CD4-positive, alpha-beta memory T cell (primary cell): ENCODE results near the gene HMGCR. TPM values are rescaled to one million over a fixed set of nuclear protein-coding genes. Genes with fewer than 3 reads are reported as not detected.

Experiments
- CTCF ChIA-PET: fragments of 350-600 bp; sonication (Branson Sonifier 250); formaldehyde crosslinking; loops from one replicate; lab custom pipeline; 2021; ENCODE audit warnings: inconsistent platforms; ENCODE audit not compliant: partially characterized antibody; lab: Charles Lee
- POLR2A ChIA-PET: fragments of 350-600 bp; sonication (Branson Sonifier 250); formaldehyde crosslinking; loops from one replicate; lab custom pipeline; 2021; ENCODE audit not compliant: partially characterized antibody; lab: Charles Lee
- DNase-seq, 5 donors: peaks; one replicate each; pipeline versions ENCODE4 v3.0.0 to v3.0.0-alpha.2; 2020 to 2022; ENCODE audit warnings: mixed read lengths in 1 of 5
- H3K27ac ChIP-seq: one replicate; pipeline ENCODE4 v1.7.0; 2013; ENCODE audit warnings: low read depth, low read length
- H3K27me3 ChIP-seq: 2 replicates; pipeline ENCODE4 v1.7.0; 2013; ENCODE audit warnings: mild to moderate bottlenecking, low read length, moderate library complexity; ENCODE audit not compliant: insufficient read depth
- H3K36me3 ChIP-seq: 2 replicates; pipeline ENCODE4 v1.7.0; 2013; ENCODE audit warnings: mild to moderate bottlenecking, low read length, moderate library complexity; ENCODE audit not compliant: insufficient read depth
- H3K4me1 ChIP-seq: 2 replicates; pipeline ENCODE4 v1.7.0; 2013; ENCODE audit warnings: mild to moderate bottlenecking, low read length, moderate library complexity; ENCODE audit not compliant: insufficient read depth
- H3K4me3 ChIP-seq, 2 donors: one replicate each; pipeline ENCODE4 v1.7.0; 2013; ENCODE audit warnings: low read length in 2 of 2, mild to moderate bottlenecking in 1 of 2
- H3K9me3 ChIP-seq, 2 donors: one replicate each; pipeline ENCODE4 v1.7.0; 2013; ENCODE audit warnings: low read length in 2 of 2, control low read depth in 1 of 2; ENCODE audit not compliant: control insufficient read depth in 1 of 2
- H3K27ac Mint-ChIP-seq, 7 donors: one replicate each; pipeline ENCODE4 v1.8.0; 2020 to 2021; ENCODE audit warnings: mixed read lengths in 7 of 7, mild to moderate bottlenecking in 6 of 7, inconsistent platforms in 3 of 7, moderate library complexity in 3 of 7
- H3K27me3 Mint-ChIP-seq, 2 donors: one replicate each; pipeline ENCODE4 v1.8.0; 2020 to 2021; ENCODE audit warnings: mixed read lengths in 2 of 2
- H3K36me3 Mint-ChIP-seq, 2 donors: one replicate each; pipeline ENCODE4 v1.8.0; 2020 to 2021; ENCODE audit warnings: mixed read lengths in 2 of 2, inconsistent platforms in 1 of 2, mild to moderate bottlenecking in 1 of 2
- H3K4me1 Mint-ChIP-seq, 4 donors: one replicate each; pipeline ENCODE4 v1.8.0; 2020 to 2021; ENCODE audit warnings: mixed read lengths in 4 of 4, mild to moderate bottlenecking in 1 of 4
- H3K4me3 Mint-ChIP-seq, 8 donors: one replicate each; pipeline ENCODE4 v1.8.0; 2020 to 2021; ENCODE audit warnings: mixed read lengths in 8 of 8, mild to moderate bottlenecking in 7 of 8, moderate library complexity in 6 of 8, inconsistent platforms in 3 of 8
- H3K9me3 Mint-ChIP-seq, 8 donors: one replicate each; pipeline ENCODE4 v1.8.0; 2020 to 2021; ENCODE audit warnings: mixed read lengths in 8 of 8, mild to moderate bottlenecking in 5 of 8, inconsistent platforms in 3 of 8, moderate library complexity in 1 of 8
- intact Hi-C: fragments of 100-400 bp; cut with micrococcal nuclease; formaldehyde crosslinking; loops from one replicate; pipeline ENCODE4 v1.15.1; 2023
- polyA plus RNA-seq, 2 donors: library from polyadenylated mRNA; unstranded; fragments of 300-500 nt; fragmentation: Illumina TruSeq; gene quantifications; one replicate each; pipeline ENCODE4 v1.2.3, GENCODE V29; 2021
- total RNA-seq, 2 experiments: library from RNA; stranded (reverse); gene quantifications; one replicate each; pipeline ENCODE4 v1.2.3, GENCODE V29; 2021

HMGCR gene
- total and polyA plus RNA-seq, 4 experiments from 2014 or later, result 8.3 to 43.0 (median 25.5) TPM

DNA sequence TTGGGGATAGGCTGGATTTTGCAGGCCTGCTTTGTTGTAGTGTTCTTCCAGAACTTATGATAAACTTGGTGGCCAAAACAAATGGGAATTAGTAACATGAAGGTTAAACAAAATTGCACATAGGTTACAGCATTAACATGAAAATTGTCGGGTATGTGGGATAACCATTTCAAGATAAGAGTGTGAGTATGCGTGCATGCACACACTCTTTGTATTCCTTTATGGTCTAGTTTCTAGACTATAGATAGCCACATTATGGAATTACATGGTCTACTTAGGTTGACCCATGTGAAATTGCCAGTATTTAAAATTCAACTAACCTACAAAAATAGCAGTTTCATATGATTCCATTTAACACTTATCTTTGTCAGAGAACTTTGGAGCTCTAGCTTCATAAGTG is 1.4 kb downstream of the HMGCR start:
- no peaks in the 10 kb centered on the region for H3K27me3 ChIP-seq
- peak overlapping the region in 3 of 7 donors; percentile 75 to 96 (median 89) for H3K27ac Mint-ChIP-seq
- DNase-seq, result no peak
- H3K4me3 ChIP-seq, result peak overlapping the region in 1 of 2 donors; percentile 90
- CTCF ChIA-PET, result no interaction called here
- H3K9me3 Mint-ChIP-seq, result no peaks in the 10 kb centered on the region
- no peak overlapping the region for H3K27ac ChIP-seq
- H3K36me3 ChIP-seq, result no peaks in the 10 kb centered on the region
- no peaks in the 10 kb centered on the region for H3K27me3 Mint-ChIP-seq
- H3K4me1 Mint-ChIP-seq, result peaks cover 30 to 43% (median 31%) of the 10 kb centered on the region in 4 donors
- intact Hi-C loops, result loop anchor here (5.0 to 10.0 kb wide), 3 partner anchors 344 to 1771 kb away; partner anchors contain the start of genes ANKRA2 and UTP15
- H3K36me3 Mint-ChIP-seq, result peaks cover 0 to 6% of the 10 kb centered on the region in 2 donors
- H3K9me3 ChIP-seq, result no peaks in the 10 kb centered on the region
- no peak overlapping the region for H3K4me3 Mint-ChIP-seq
- POLR2A ChIA-PET, result no interaction called here
- peaks cover 26% of the 10 kb centered on the region for H3K4me1 ChIP-seq

- POLR2A ChIA-PET, result interaction anchor here (1.3 kb wide), 1 partner anchor 405 kb away, joined by 3 read pairs; no protein-coding TSS in a partner anchor
- H3K27ac Mint-ChIP-seq, result peak overlapping the region in 4 of 7 donors; percentile 13 to 77 (median 64)
- Histone ChIP-seq H3K36me3 (peaks cover 6% of the 10 kb centered on the region), H3K4me1 (peaks cover 26% of the 10 kb centered on the region), H3K9me3 (no peaks in the 10 kb centered on the region), H3K4me3 (no peak overlapping the region), H3K27me3 (no peaks in the 10 kb centered on the region), H3K27ac (no peak overlapping the region)
- peaks cover 30 to 43% (median 31%) of the 10 kb centered on the region in 4 donors for H3K4me1 Mint-ChIP-seq
- peaks cover 11 to 21% of the 10 kb centered on the region in 2 donors for H3K36me3 Mint-ChIP-seq
- no peak overlapping the region for H3K4me3 Mint-ChIP-seq
- no peaks in the 10 kb centered on the region for H3K9me3 Mint-ChIP-seq
- intact Hi-C loops, result no loop called here
- DNase-seq, result no peak
- CTCF ChIA-PET, result interaction anchor here (0.7 to 1.0 kb wide), 2 partner anchors 86 to 104 kb away, joined by 3 read pairs; partner anchors contain the start of gene ANKRD31
- H3K27me3 Mint-ChIP-seq, result no peaks in the 10 kb centered on the region
Measured at GRCh38 chr5:75340714-75341478, 3.9 kb downstream of the HMGCR start.

DNA sequence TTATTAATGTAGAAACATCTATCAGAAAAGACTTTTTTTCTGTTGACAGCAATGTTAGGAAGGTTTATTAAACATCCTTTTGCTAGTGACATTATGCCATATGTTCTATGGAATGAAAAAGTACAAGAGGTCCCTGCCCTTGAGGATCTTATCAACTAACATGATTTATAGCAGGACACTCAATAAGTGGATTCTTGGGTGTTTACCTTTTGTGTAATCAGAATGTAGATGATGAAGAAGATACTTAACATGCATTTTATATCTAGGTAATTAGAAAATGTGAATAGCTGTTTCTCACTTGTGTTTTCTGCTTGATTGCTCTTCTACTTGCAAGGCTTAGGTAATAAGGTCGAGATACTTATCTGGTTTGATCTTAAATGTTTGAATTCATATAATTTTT is 4.9 kb downstream of the HMGCR start:
- Histone ChIP-seq H3K4me3 (no peak overlapping the region), H3K36me3 (peaks cover 14% of the 10 kb centered on the region), H3K27me3 (no peaks in the 10 kb centered on the region), H3K9me3 (no peaks in the 10 kb centered on the region), H3K27ac (no peak overlapping the region), H3K4me1 (peaks cover 20% of the 10 kb centered on the region)
- H3K27ac Mint-ChIP-seq, result peak overlapping the region in 1 of 7 donors; percentile 8
- H3K4me1 Mint-ChIP-seq, result peaks cover 30 to 43% (median 31%) of the 10 kb centered on the region in 4 donors
- intact Hi-C loops, result no loop called here
- peaks cover 17 to 27% of the 10 kb centered on the region in 2 donors for H3K36me3 Mint-ChIP-seq
- DNase-seq, result no peak
- H3K4me3 Mint-ChIP-seq, result no peak overlapping the region
- ChIA-PET POLR2A (interaction anchor here (1.3 kb wide), 1 partner anchor 406 kb away, joined by 3 read pairs; no protein-coding TSS in a partner anchor), CTCF (interaction anchor here (0.7 to 1.0 kb wide), 2 partner anchors 87 to 105 kb away, joined by 3 read pairs; partner anchors contain the start of gene ANKRD31)
- no peaks in the 10 kb centered on the region for H3K9me3 Mint-ChIP-seq
- no peaks in the 10 kb centered on the region for H3K27me3 Mint-ChIP-seq

GRCh38 chr5:75342836-75343235 is 5.8 kb downstream of the HMGCR start:
- peaks cover 18% of the 10 kb centered on the region for H3K4me1 ChIP-seq
- H3K27me3 ChIP-seq, result no peaks in the 10 kb centered on the region
- peaks cover 23 to 30% of the 10 kb centered on the region in 2 donors for H3K36me3 Mint-ChIP-seq
- no peak for DNase-seq
- no peak overlapping the region for H3K27ac Mint-ChIP-seq
- ChIA-PET CTCF (interaction anchor here (1.5 kb wide), 1 partner anchor 106 kb away, joined by 3 read pairs; the partner anchor contains the start of gene ANKRD31), POLR2A (no interaction called here)
- H3K9me3 Mint-ChIP-seq, result no peaks in the 10 kb centered on the region
- no peaks in the 10 kb centered on the region for H3K27me3 Mint-ChIP-seq
- no peak overlapping the region for H3K4me3 Mint-ChIP-seq
- H3K36me3 ChIP-seq, result peaks cover 20% of the 10 kb centered on the region
- no peak overlapping the region for H3K27ac ChIP-seq
- H3K4me1 Mint-ChIP-seq, result peaks cover 26 to 39% (median 30%) of the 10 kb centered on the region in 4 donors
- H3K4me3 ChIP-seq, result no peak overlapping the region
- intact Hi-C loops, result no loop called here
- no peaks in the 10 kb centered on the region for H3K9me3 ChIP-seq

DNA sequence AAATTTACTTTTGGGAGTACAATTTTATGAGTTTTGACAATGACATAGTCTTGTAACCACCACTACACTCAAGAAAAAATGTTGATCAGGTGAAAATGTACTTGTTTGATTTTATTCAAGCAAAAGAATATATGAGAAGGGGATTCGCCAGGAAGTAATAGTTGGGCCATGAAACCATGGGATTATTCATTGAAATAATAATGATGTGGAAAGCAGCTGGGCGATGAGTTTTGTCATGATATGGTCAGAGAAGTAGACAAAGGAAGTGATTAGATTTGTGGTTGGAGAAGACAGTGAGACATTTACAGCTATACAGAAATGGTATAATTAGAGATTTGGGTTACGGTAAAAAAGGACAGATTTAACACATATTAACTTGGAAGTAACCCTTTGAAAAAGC is 11.2 kb downstream of the HMGCR start:
- Histone ChIP-seq H3K4me1 (no peaks in the 10 kb centered on the region), H3K36me3 (peaks cover 50% of the 10 kb centered on the region), H3K9me3 (no peaks in the 10 kb centered on the region), H3K27ac (no peak overlapping the region), H3K27me3 (no peaks in the 10 kb centered on the region), H3K4me3 (no peak overlapping the region)
- CTCF ChIA-PET, result no interaction called here
- Mint-ChIP-seq H3K4me3 (no peak overlapping the region), H3K4me1 (no peaks in the 10 kb centered on the region), H3K36me3 (peaks cover 53 to 72% of the 10 kb centered on the region in 2 donors), H3K27ac (peak overlapping the region in 2 of 7 donors; percentile 16 to 38), H3K9me3 (no peaks in the 10 kb centered on the region), H3K27me3 (no peaks in the 10 kb centered on the region)
- no peak for DNase-seq
- intact Hi-C loops, result no loop called here
- POLR2A ChIA-PET, result interaction anchor here (0.8 kb wide), 1 partner anchor 12 kb away, joined by 3 read pairs; the partner anchor contains the start of gene HMGCR

DNA sequence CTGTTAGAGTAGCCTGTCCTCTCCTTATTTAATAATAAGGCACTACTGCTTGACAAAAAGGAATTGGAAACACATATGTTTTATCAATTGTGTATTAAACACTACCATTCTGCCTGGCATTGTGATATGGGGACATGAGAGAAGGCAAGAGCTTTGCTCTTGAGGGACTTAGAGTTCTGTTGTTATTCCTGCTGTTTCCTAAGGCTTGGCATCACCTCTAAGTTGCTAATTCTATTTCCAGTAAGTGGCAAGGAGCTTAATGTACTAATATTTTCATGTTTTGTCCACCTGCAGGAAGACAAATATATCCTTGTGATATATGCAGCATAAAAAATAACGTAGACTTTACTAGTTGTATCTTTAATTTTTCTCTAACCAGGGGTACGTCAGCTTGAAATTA is 12.6 kb downstream of the HMGCR start:
- H3K9me3 ChIP-seq, result no peaks in the 10 kb centered on the region
- H3K36me3 ChIP-seq, result peaks cover 50% of the 10 kb centered on the region
- Mint-ChIP-seq H3K36me3 (peaks cover 57 to 71% of the 10 kb centered on the region in 2 donors), H3K27ac (no peak overlapping the region), H3K27me3 (no peaks in the 10 kb centered on the region), H3K4me1 (no peaks in the 10 kb centered on the region), H3K4me3 (no peak overlapping the region), H3K9me3 (no peaks in the 10 kb centered on the region)
- no peaks in the 10 kb centered on the region for H3K4me1 ChIP-seq
- DNase-seq, result no peak
- POLR2A ChIA-PET, result no interaction called here
- intact Hi-C loops, result no loop called here
- H3K27me3 ChIP-seq, result no peaks in the 10 kb centered on the region
- H3K4me3 ChIP-seq, result no peak overlapping the region
- CTCF ChIA-PET, result no interaction called here
- no peak overlapping the region for H3K27ac ChIP-seq
